Activated effector memory CD4-positive, alpha-beta T cell treated with anti-CD3 and anti-CD28 coated beads, Interleukin-2, amount 50 U/mL, for 16 hours (primary cell): ENCODE data around the gene WASHC2A.
"Not testable (repeated sequence)": the region's sequence is repeated elsewhere in the genome, so short reads cannot be mapped to it uniquely, and the experiment has no call there.

Source experiments
- DNase-seq: peaks from one replicate; pipeline ENCODE4 v3.0.0-alpha.2; 2020

WASHC2A gene

GRCh38 chr10:50061548-50061947, 6.2 kb upstream of the WASHC2A start:
- DNase-seq: not testable (repeated sequence)

GRCh38 chr10:50063100-50063499, 4.7 kb upstream of the WASHC2A start:
- no peak for DNase-seq

GRCh38 chr10:50068352-50068659, 552 bp downstream of the WASHC2A start:
- DNase-seq: not testable (repeated sequence)

GRCh38 chr10:50075139-50075538, 7.4 kb downstream of the WASHC2A start:
- not testable (repeated sequence) for DNase-seq

GRCh38 chr10:50075544-50075943, 7.8 kb downstream of the WASHC2A start:
- DNase-seq: not testable (repeated sequence)

GRCh38 chr10:50091304-50091703, 23.6 kb downstream of the WASHC2A start:
- not testable (repeated sequence) for DNase-seq

GRCh38 chr10:50092928-50093327, 25.2 kb downstream of the WASHC2A start:
- not testable (repeated sequence) for DNase-seq

GRCh38 chr10:50094630-50095029, 26.9 kb downstream of the WASHC2A start:
- not testable (repeated sequence) for DNase-seq

- not testable (repeated sequence) for DNase-seq
These were observed 27.6 kb downstream of the WASHC2A start for GRCh38 chr10:50095402-50095801.

GRCh38 chr10:50096722-50097121, 29.0 kb downstream of the WASHC2A start:
- not testable (repeated sequence) for DNase-seq

- not testable (repeated sequence) for DNase-seq
These were observed 30.9 kb downstream of the WASHC2A start for GRCh38 chr10:50098645-50099044.

GRCh38 chr10:50101139-50101582, 33.4 kb downstream of the WASHC2A start:
- not testable (repeated sequence) for DNase-seq

GRCh38 chr10:50101747-50102146, 34.0 kb downstream of the WASHC2A start:
- DNase-seq: not testable (repeated sequence)

- not testable (repeated sequence) for DNase-seq
These were observed 34.5 kb downstream of the WASHC2A start for GRCh38 chr10:50102267-50102666.

GRCh38 chr10:50108999-50109698, 41.4 kb downstream of the WASHC2A start:
- DNase-seq: not testable (repeated sequence)

GRCh38 chr10:50112419-50113112, 44.8 kb downstream of the WASHC2A start:
- DNase-seq: not testable (repeated sequence)

- not testable (repeated sequence) for DNase-seq
These were observed 59.0 kb downstream of the WASHC2A start for GRCh38 chr10:50126765-50127164.

GRCh38 chr10:50127770-50128292, 60.1 kb downstream of the WASHC2A start:
- not testable (repeated sequence) for DNase-seq

- DNase-seq: not testable (repeated sequence)
These were observed 63.7 kb downstream of the WASHC2A start for GRCh38 chr10:50131245-50131965.

GRCh38 chr10:50132322-50132721, 64.6 kb downstream of the WASHC2A start:
- not testable (repeated sequence) for DNase-seq

- DNase-seq: not testable (repeated sequence)
These were observed 65.1 kb downstream of the WASHC2A start for GRCh38 chr10:50132841-50133240.

GRCh38 chr10:50143512-50144174, 75.9 kb downstream of the WASHC2A start:
- not testable (repeated sequence) for DNase-seq

GRCh38 chr10:50145575-50145974, 77.8 kb downstream of the WASHC2A start:
- DNase-seq: not testable (repeated sequence)
